H1 (cell line): ENCODE data around the gene ACYP1. TPM values are rescaled to one million over a fixed set of nuclear protein-coding genes. Genes with fewer than 3 reads are reported as not detected.

ENCODE experiments used
- CTCF ChIA-PET: fragments of 300-600 bp; sonication (Branson Sonifier 250); formaldehyde crosslinking; loops from one replicate; lab custom pipeline; 2021; ENCODE audit not compliant: partially characterized antibody; lab: Charles Lee
- POLR2A ChIA-PET: fragments of 300-600 bp; sonication (Branson Sonifier 250); formaldehyde crosslinking; loops from one replicate; lab custom pipeline; 2021; ENCODE audit warnings: inconsistent platforms; ENCODE audit not compliant: partially characterized antibody; lab: Charles Lee
- DNase-seq, 2 experiments: peaks; one replicate each; pipeline versions ENCODE4 v3.0.0 to v3.0.0-alpha.2; 2010 to 2022; ENCODE audit warnings: low spot score in 2 of 2, low read depth in 1 of 2, mixed read lengths in 1 of 2
- FAIRE-seq: peaks from 2 replicates; lab custom pipeline; 2011; peaks lifted over from hg19 to GRCh38; lab: Jason Lieb, UNC
- H2AFZ ChIP-seq: 2 replicates; pipeline ENCODE4 v1.8.1; 2012; ENCODE audit warnings: low read length, inconsistent platforms
- H2AK5ac ChIP-seq: 2 replicates; pipeline ENCODE4 v1.6.1; 2013; ENCODE audit warnings: low read depth, low read length
- H2BK120ac ChIP-seq: replicated peaks from 2 replicates; pipeline ENCODE3; 2013; ENCODE audit warnings: low read depth, low read length, inconsistent platforms
- H2BK12ac ChIP-seq: 2 replicates; pipeline ENCODE4 v1.6.1; 2013; ENCODE audit warnings: low read depth, low read length
- H2BK15ac ChIP-seq: 2 replicates; pipeline ENCODE4 v1.6.1; 2013; ENCODE audit warnings: low read length
- H2BK20ac ChIP-seq: 2 replicates; pipeline ENCODE4 v1.6.1; 2013; ENCODE audit warnings: low read length
- H2BK5ac ChIP-seq: 2 replicates; pipeline ENCODE4 v1.6.1; 2013; ENCODE audit warnings: low read depth, low read length
- H3K14ac ChIP-seq: 2 replicates; pipeline ENCODE4 v1.6.1; 2013; ENCODE audit warnings: inconsistent platforms; ENCODE audit not compliant: insufficient read length
- H3K18ac ChIP-seq: 2 replicates; pipeline ENCODE4 v1.6.1; 2013; ENCODE audit warnings: low read length; ENCODE audit errors: extremely low read depth
- H3K23ac ChIP-seq: 2 replicates; pipeline ENCODE4 v1.6.1; 2013; ENCODE audit warnings: inconsistent platforms; ENCODE audit not compliant: insufficient read length
- H3K23me2 ChIP-seq: 2 replicates; pipeline ENCODE4 v1.6.1; 2013; ENCODE audit warnings: low read depth, low read length
- H3K27ac ChIP-seq: 2 replicates; pipeline ENCODE4 v1.6.1; 2011; ENCODE audit warnings: low read depth, low read length, inconsistent platforms
- H3K27me3 ChIP-seq, 4 experiments: replicated peaks in 1 of 4; 1 replicate in 1 of 4; 2 replicates in 3 of 4; pipeline versions ENCODE4 v1.6.1 to v1.8.1; 2011 to 2013; ENCODE audit warnings: low read length in 3 of 4, mild to moderate bottlenecking in 3 of 4, inconsistent platforms in 2 of 4, mixed read lengths in 2 of 4, moderate library complexity in 1 of 4; ENCODE audit not compliant: control insufficient read depth in 3 of 4, insufficient read depth in 3 of 4; ENCODE audit errors: extremely low read depth in 1 of 4
- H3K36me3 ChIP-seq, 4 experiments: 2 replicates each; pipeline versions ENCODE4 v1.6.1 to v1.8.1; 2011 to 2013; ENCODE audit warnings: mild to moderate bottlenecking in 4 of 4, low read length in 3 of 4, moderate library complexity in 2 of 4, control low read depth in 1 of 4, inconsistent platforms in 1 of 4; ENCODE audit not compliant: insufficient read depth in 4 of 4, control insufficient read depth in 2 of 4
- H3K4ac ChIP-seq: replicated peaks from 2 replicates; pipeline ENCODE3; 2013; ENCODE audit warnings: low read length, low read depth, mixed read lengths, inconsistent platforms; ENCODE audit not compliant: insufficient read length
- H3K4me1 ChIP-seq, 4 experiments: replicated peaks in 1 of 4; 1 replicate in 1 of 4; 2 replicates in 3 of 4; pipeline versions ENCODE4 v1.6.1 to v1.8.1; 2011 to 2013; ENCODE audit warnings: low read length in 3 of 4, inconsistent platforms in 2 of 4, mixed read lengths in 1 of 4; ENCODE audit not compliant: insufficient read depth in 4 of 4, control insufficient read depth in 3 of 4
- H3K4me2 ChIP-seq, 2 experiments: 2 replicates each; pipeline versions ENCODE4 v1.6.1 to v1.8.1; 2011 to 2013; ENCODE audit warnings: low read depth in 2 of 2, low read length in 2 of 2, control low read depth in 1 of 2, inconsistent platforms in 1 of 2, mild to moderate bottlenecking in 1 of 2; ENCODE audit not compliant: insufficient read depth in 1 of 2
- H3K4me3 ChIP-seq, 4 experiments: fragments of 200-600, 300-600 bp in 1 of 4; sonication (generic), shearing (Covaris generic), sonication (Bioruptor Twin) in 1 of 4; 2 replicates each; pipeline versions ENCODE4 v1.5.1 to v1.8.1; 2011 to 2016; ENCODE audit warnings: low read length in 4 of 4, low read depth in 3 of 4, control low read depth in 2 of 4, inconsistent platforms in 2 of 4, mild to moderate bottlenecking in 2 of 4, mixed read lengths in 1 of 4, moderate library complexity in 1 of 4; ENCODE audit not compliant: insufficient read depth in 2 of 4; ENCODE audit errors: extremely low read depth in 1 of 4
- H3K56ac ChIP-seq: replicated peaks from 2 replicates; pipeline ENCODE3; 2013; ENCODE audit warnings: low read depth, mild to moderate bottlenecking, mixed read lengths, low read length, inconsistent platforms; ENCODE audit not compliant: insufficient read length
- H3K79me1 ChIP-seq: 2 replicates; pipeline ENCODE4 v1.6.1; 2013; ENCODE audit warnings: low read depth, low read length, control low read depth
- H3K79me2 ChIP-seq, 2 experiments: 2 replicates each; pipeline versions ENCODE4 v1.6.1 to v1.8.1; 2012 to 2013; ENCODE audit warnings: low read length in 2 of 2, mild to moderate bottlenecking in 2 of 2, inconsistent platforms in 1 of 2; ENCODE audit not compliant: insufficient read depth in 2 of 2, control insufficient read depth in 1 of 2
- H3K9ac ChIP-seq, 4 experiments: replicated peaks in 1 of 4; 1 replicate in 1 of 4; 2 replicates in 3 of 4; pipeline versions ENCODE4 v1.6.1 to v1.8.1; 2011 to 2013; ENCODE audit warnings: low read depth in 3 of 4, low read length in 3 of 4, control low read depth in 2 of 4, mild to moderate bottlenecking in 2 of 4, moderate library complexity in 2 of 4, inconsistent platforms in 1 of 4; ENCODE audit errors: extremely low read depth in 1 of 4
- H3K9me3 ChIP-seq, 2 experiments: 2 replicates each; pipeline versions ENCODE4 v1.6.1 to v1.8.1; 2012 to 2013; ENCODE audit warnings: mild to moderate bottlenecking in 2 of 2, moderate library complexity in 2 of 2, control low read depth in 1 of 2, inconsistent platforms in 1 of 2, low read depth in 1 of 2, low read length in 1 of 2, mixed read lengths in 1 of 2; ENCODE audit not compliant: insufficient read depth in 2 of 2
- H4K20me1 ChIP-seq, 2 experiments: replicated peaks in 1 of 2; 2 replicates each; pipeline versions ENCODE3 to v1.8.1; 2011 to 2013; ENCODE audit warnings: inconsistent platforms in 2 of 2, low read length in 2 of 2, mild to moderate bottlenecking in 1 of 2; ENCODE audit not compliant: insufficient read depth in 2 of 2, control insufficient read depth in 1 of 2
- H4K5ac ChIP-seq: 2 replicates; pipeline ENCODE4 v1.6.1; 2013; ENCODE audit warnings: low read length, low read depth, mixed read lengths, inconsistent platforms; ENCODE audit not compliant: insufficient read length
- H4K8ac ChIP-seq: 2 replicates; pipeline ENCODE4 v1.8.0; 2013; ENCODE audit warnings: mild to moderate bottlenecking, moderate library complexity, low read length, inconsistent platforms; ENCODE audit not compliant: insufficient read depth; ENCODE audit errors: extremely low read depth
- H4K91ac ChIP-seq: replicated peaks from 2 replicates; pipeline ENCODE3; 2013; ENCODE audit warnings: low read length, mixed read lengths, inconsistent platforms; ENCODE audit not compliant: insufficient read length
- BACH1 ChIP-seq: IDR thresholded peaks from 2 replicates; pipeline ENCODE4 v1.6.1; 2012; ENCODE audit warnings: low read length, improper control_type of control experiment
- BRCA1 ChIP-seq: IDR thresholded peaks from 2 replicates; pipeline ENCODE4 v1.6.1; 2012; ENCODE audit warnings: low read depth, low read length, improper control_type of control experiment
- CHD2 ChIP-seq: IDR thresholded peaks from 2 replicates; pipeline ENCODE4 v1.6.1; 2012; ENCODE audit warnings: low read length, improper control_type of control experiment
- EZH2 ChIP-seq: fragments of 200-600 bp; sonication (generic); IDR thresholded peaks from 2 replicates; pipeline ENCODE4 v1.7.1; 2012; ENCODE audit warnings: low read depth, mild to moderate bottlenecking, moderate library complexity, low read length, inconsistent platforms; ENCODE audit not compliant: severe bottlenecking
- KDM5A ChIP-seq: fragments of 200-600 bp; IDR thresholded peaks from 2 replicates; pipeline ENCODE4 v1.7.1; 2012; ENCODE audit warnings: mild to moderate bottlenecking, low read length, inconsistent platforms, mixed read lengths
- PHF8 ChIP-seq: fragments of 200-600 bp; sonication (generic); conservative IDR thresholded peaks from 2 replicates; pipeline ENCODE4 v1.7.1; 2012; ENCODE audit warnings: low read depth, mild to moderate bottlenecking, inconsistent platforms, low read length, moderate library complexity
- SRF ChIP-seq: IDR thresholded peaks from 2 replicates; pipeline ENCODE4 v1.6.1; 2011; ENCODE audit warnings: mild to moderate bottlenecking, low read depth, low read length, moderate library complexity
- TCF12 ChIP-seq: IDR thresholded peaks from 2 replicates; pipeline ENCODE4 v1.6.1; 2011; ENCODE audit warnings: low read depth, mild to moderate bottlenecking, low read length
- WGBS, 2 experiments: shearing (Covaris generic) in 1 of 2; methylation state at CpG; one replicate each; pipeline versions ENCODE4 v1.1.6 to v1.1.7; 2013 to 2015; ENCODE audit warnings: low lambda C conversion rate in 2 of 2, mixed read lengths in 2 of 2, inconsistent platforms in 1 of 2, low coverage in 1 of 2, missing lambda C conversion rate in 1 of 2; ENCODE audit not compliant: insufficient replicate concordance in 2 of 2, insufficient coverage in 1 of 2, insufficient read length in 1 of 2; ENCODE audit errors: extremely low coverage in 1 of 2, missing lambda C conversion rate in 1 of 2; 5-methylcytosine and 5-hydroxymethylcytosine counted together
- polyA plus RNA-seq, 7 experiments: library from polyadenylated mRNA; depleted of rRNA in 3 of 7; stranded (reverse) in 5 of 7; unstranded in 2 of 7; fragments of >200 nt in 5 of 7; fragments of 200-250 nt in 2 of 7; gene quantifications; 1 replicate in 5 of 7; 2 replicates in 1 of 7; 4 replicates in 1 of 7; pipeline versions ENCODE4 v1.2.1 to v1.2.3, GENCODE V29; 2011 to 2013; ENCODE audit warnings: missing spikeins in 2 of 7, mixed read lengths in 2 of 7
- total RNA-seq: library from RNA; stranded (reverse); fragmentation: NEBNext Ultra II Directional; extraction: Animal tissue kit (Norgen Biotek cat#: 25700); gene quantifications from 2 replicates; pipeline ENCODE4 v1.2.1, GENCODE V29; 2021
- TF ChIP-seq, protein P1 (sequence below): IDR thresholded peaks from 2 replicates; pipeline ENCODE4 v1.6.1; 2012; ENCODE audit warnings: inconsistent platforms
- TF ChIP-seq, protein P2 (sequence below): IDR thresholded peaks from 2 replicates; pipeline ENCODE4 v1.6.1; 2012; ENCODE audit warnings: low read length, inconsistent platforms

Gene ACYP1
- total and polyA plus RNA-seq, 2 of the 8 experiments (the other 6 are each of a cell fraction or from before 2014, with no cell fraction given): 22.3 to 24.8 TPM

DNA sequence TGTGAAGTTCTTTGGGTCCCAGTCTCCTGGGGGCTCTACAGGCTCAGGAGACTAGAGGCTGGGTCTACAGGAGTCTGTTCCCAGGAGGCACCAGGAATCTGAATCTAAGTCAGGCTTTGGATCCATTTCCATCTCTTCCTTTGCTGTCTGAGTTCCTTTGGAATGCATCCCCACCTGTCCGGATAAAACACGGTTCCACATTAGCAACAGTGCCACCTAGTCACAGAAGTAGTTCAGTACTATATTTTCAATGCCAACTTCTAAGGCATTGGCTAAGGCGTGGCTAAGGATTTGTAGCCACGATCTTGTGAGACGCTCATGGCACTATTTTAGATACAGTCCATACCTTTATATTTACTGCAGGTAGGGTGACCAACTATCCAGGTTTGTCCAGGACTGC lies 20.7 kb upstream of the ACYP1 start:
- no peak overlapping the region for H3K4me2 ChIP-seq
- no peaks in the 10 kb centered on the region for H3K4me1 ChIP-seq
- H2BK20ac ChIP-seq: no peak overlapping the region
- TF ChIP-seq KDM5A (no peak), TCF12 (no peak), CHD2 (no peak), BRCA1 (no peak), EZH2 (no peak), SRF (no peak), PHF8 (no peak), BACH1 (no peak)
- TF ChIP-seq, protein P1, sequence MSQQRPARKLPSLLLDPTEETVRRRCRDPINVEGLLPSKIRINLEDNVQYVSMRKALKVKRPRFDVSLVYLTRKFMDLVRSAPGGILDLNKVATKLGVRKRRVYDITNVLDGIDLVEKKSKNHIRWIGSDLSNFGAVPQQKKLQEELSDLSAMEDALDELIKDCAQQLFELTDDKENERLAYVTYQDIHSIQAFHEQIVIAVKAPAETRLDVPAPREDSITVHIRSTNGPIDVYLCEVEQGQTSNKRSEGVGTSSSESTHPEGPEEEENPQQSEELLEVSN: no peak
- TF ChIP-seq, protein P2, sequence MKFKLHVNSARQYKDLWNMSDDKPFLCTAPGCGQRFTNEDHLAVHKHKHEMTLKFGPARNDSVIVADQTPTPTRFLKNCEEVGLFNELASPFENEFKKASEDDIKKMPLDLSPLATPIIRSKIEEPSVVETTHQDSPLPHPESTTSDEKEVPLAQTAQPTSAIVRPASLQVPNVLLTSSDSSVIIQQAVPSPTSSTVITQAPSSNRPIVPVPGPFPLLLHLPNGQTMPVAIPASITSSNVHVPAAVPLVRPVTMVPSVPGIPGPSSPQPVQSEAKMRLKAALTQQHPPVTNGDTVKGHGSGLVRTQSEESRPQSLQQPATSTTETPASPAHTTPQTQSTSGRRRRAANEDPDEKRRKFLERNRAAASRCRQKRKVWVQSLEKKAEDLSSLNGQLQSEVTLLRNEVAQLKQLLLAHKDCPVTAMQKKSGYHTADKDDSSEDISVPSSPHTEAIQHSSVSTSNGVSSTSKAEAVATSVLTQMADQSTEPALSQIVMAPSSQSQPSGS: no peak
- ChIA-PET POLR2A (interaction anchor here (1.2 to 2.4 kb wide), 3 partner anchors 10 to 158 kb away, joined by 3 to 9 read pairs (median 6); partner anchors contain the start of gene ZC2HC1C), CTCF (interaction anchor here (0.8 to 10.6 kb wide), 6 partner anchors 10 to 176 kb away, joined by 3 to 98 read pairs (median 4); no protein-coding TSS in a partner anchor)
- no peak overlapping the region for H4K5ac ChIP-seq
- H3K9me3 ChIP-seq: no peaks in the 10 kb centered on the region
- no peaks in the 10 kb centered on the region for H4K20me1 ChIP-seq
- H2BK15ac ChIP-seq: no peak overlapping the region
- H2AK5ac ChIP-seq: no peak overlapping the region
- H3K23me2 ChIP-seq: no peaks in the 10 kb centered on the region
- H2BK120ac ChIP-seq: no peak overlapping the region
- H2BK5ac ChIP-seq: no peak overlapping the region
- FAIRE-seq (no peak), DNase-seq (no peak)
- no peak overlapping the region for H2AFZ ChIP-seq
- no peak overlapping the region for H3K56ac ChIP-seq
- 92% methylated on average over 5 of the region's 5 CpGs; no CpG with 5 or more reads in 1 of the 2 experiments for WGBS, 2 experiments
- H3K9ac ChIP-seq: no peak overlapping the region
- no peaks in the 10 kb centered on the region for H3K27me3 ChIP-seq
- H3K27ac ChIP-seq: no peak overlapping the region
- no peak overlapping the region for H2BK12ac ChIP-seq
- no peak overlapping the region for H3K14ac ChIP-seq
- no peaks in the 10 kb centered on the region for H3K79me2 ChIP-seq
- H3K4ac ChIP-seq: no peak overlapping the region
- no peak overlapping the region for H4K8ac ChIP-seq
- peaks cover 11 to 49% (median 28%) of the 10 kb centered on the region in 4 experiments for H3K36me3 ChIP-seq
- no peak overlapping the region for H3K23ac ChIP-seq
- no peak overlapping the region for H3K4me3 ChIP-seq
- no peaks in the 10 kb centered on the region for H3K79me1 ChIP-seq
- H4K91ac ChIP-seq: no peak overlapping the region
- H3K18ac ChIP-seq: no peak overlapping the region
